GM10248 (cell line): ENCODE data around the gene CSTF1.

ENCODE experiments used
- CTCF ChIA-PET: fragments of 300-600 bp; sonication (Branson Sonifier 250); formaldehyde crosslinking; extraction: SDS; loops from one replicate; lab custom pipeline; 2021; ENCODE audit warnings: antibody characterized with exemption; lab: Yijun Ruan, JAX
- POLR2A ChIA-PET: fragments of 350-650 bp; sonication (Branson Sonifier 250); formaldehyde crosslinking; extraction: SDS; loops from one replicate; lab custom pipeline; 2020; ENCODE audit warnings: antibody characterized with exemption; lab: Yijun Ruan, JAX
- DNase-seq: peaks from one replicate; pipeline ENCODE4 v3.0.0; 2012; ENCODE audit errors: extremely low spot score
- CTCF ChIP-seq: IDR thresholded peaks from 2 replicates; pipeline ENCODE4 v1.5.1; 2012; ENCODE audit warnings: mild to moderate bottlenecking, low read depth; ENCODE audit errors: extremely low read depth, missing control alignments, control extremely low read depth

Gene CSTF1

DNA sequence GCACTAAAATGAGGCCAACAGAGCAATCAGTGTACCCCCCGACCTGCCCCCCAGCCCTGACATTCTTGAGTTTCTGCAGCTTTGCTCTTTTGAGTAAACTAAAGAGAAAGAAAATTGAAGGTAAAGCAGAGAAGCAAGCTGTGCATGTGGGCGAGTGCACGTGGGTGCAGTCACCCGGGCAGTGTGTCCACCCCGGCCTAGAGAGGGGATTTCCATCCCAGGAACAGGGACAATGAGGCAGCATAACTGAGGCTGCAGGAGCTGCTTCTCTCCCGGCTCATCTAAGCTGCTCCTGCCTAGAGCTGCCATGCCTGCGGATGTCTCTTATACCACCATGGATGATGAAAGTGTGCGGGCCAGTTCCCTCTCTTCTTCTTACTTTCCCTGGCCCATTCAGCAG, 36.4 kb downstream of the CSTF1 start:
- CTCF ChIA-PET, result interaction anchor here (1.2 to 1.8 kb wide), 6 partner anchors 10 to 37 kb away, joined by 4 to 9 read pairs (median 6); partner anchors contain the start of genes AURKA, CASS4 and CSTF1
- DNase-seq, result no peak
- POLR2A ChIA-PET, result interaction anchor here (1.1 to 1.5 kb wide), 2 partner anchors 11 to 17 kb away, joined by 5 to 6 read pairs; partner anchors contain the start of gene CASS4
- TF ChIP-seq CTCF, result no peak

- no peak for TF ChIP-seq CTCF
- POLR2A ChIA-PET, result no interaction called here
- CTCF ChIA-PET, result interaction anchor here (1.0 to 1.8 kb wide), 4 partner anchors 14 to 23 kb away, joined by 4 to 9 read pairs (median 6); partner anchors contain the start of gene CASS4
- DNase-seq, result no peak
Observed at GRCh38 chr20:56429502-56429901, 37.1 kb downstream of the CSTF1 start.

DNA sequence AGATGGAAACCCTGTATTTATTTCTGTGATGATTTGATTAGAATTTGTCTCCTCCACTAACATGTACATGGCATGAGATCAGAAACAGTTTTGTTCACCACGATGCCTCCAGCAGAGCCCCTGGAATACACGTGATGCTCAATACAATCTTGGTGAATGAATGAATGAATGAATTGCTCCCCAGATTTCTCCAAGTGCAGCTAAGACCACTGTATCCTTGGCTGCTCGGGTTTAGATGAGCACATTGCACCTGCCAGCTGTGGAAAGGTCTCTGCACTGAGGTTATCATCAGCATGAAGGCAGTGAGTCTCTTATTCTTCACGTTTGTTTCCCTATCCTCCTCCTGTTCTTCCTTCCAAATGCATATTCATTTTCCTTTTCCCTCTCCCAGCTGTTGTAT, 37.5 kb downstream of the CSTF1 start:
- DNase-seq, result no peak
- no peak for TF ChIP-seq CTCF
- ChIA-PET CTCF (interaction anchor here (1.0 kb wide), 1 partner anchor 18 kb away, joined by 4 read pairs; no protein-coding TSS in a partner anchor), POLR2A (no interaction called here)

- DNase-seq, result no peak
- TF ChIP-seq CTCF, result no peak
- ChIA-PET POLR2A (no interaction called here), CTCF (interaction anchor here (1.0 kb wide), 1 partner anchor 18 kb away, joined by 4 read pairs; no protein-coding TSS in a partner anchor)
Observed at GRCh38 chr20:56430461-56430860, 38.0 kb downstream of the CSTF1 start.

- TF ChIP-seq CTCF, result no peak
- ChIA-PET POLR2A (no interaction called here), CTCF (no interaction called here)
- no peak for DNase-seq
Observed at GRCh38 chr20:56430957-56431356, 38.5 kb downstream of the CSTF1 start.

GRCh38 chr20:56431471-56431870, 39.0 kb downstream of the CSTF1 start:
- CTCF ChIA-PET, result no interaction called here
- DNase-seq, result no peak
- POLR2A ChIA-PET, result no interaction called here
- TF ChIP-seq CTCF, result no peak
